Stimulated activated naive CD8-positive, alpha-beta T cell treated with anti-CD3 and anti-CD28 coated beads, Interleukin-15, amount 100 ng/mL, for 72 hours (primary cell): ENCODE data around the gene ASIC4.

Experiments
- ATAC-seq: fragments of 150-1000 bp; cut with Tn5 transposase; 2 replicates; pipeline ENCODE4 v1.10.0; 2021; ENCODE audit warnings: mild to moderate bottlenecking, moderate library complexity
- DNase-seq, 2 donors: peaks; one replicate each; pipeline ENCODE4 v3.0.0; 2021 to 2022
- H3K27ac Mint-ChIP-seq, 2 donors: one replicate each; pipeline ENCODE4 v1.8.0; 2022; ENCODE audit warnings: mild to moderate bottlenecking in 2 of 2, mixed read lengths in 2 of 2, moderate library complexity in 2 of 2
- H3K27me3 Mint-ChIP-seq: one replicate; pipeline ENCODE4 v1.8.0; 2022; ENCODE audit warnings: mixed read lengths
- H3K4me1 Mint-ChIP-seq: one replicate; pipeline ENCODE4 v1.8.0; 2022; ENCODE audit warnings: mild to moderate bottlenecking, mixed read lengths
- H3K4me3 Mint-ChIP-seq, 2 donors: one replicate each; pipeline ENCODE4 v1.8.0; 2022; ENCODE audit warnings: mild to moderate bottlenecking in 2 of 2, mixed read lengths in 2 of 2, moderate library complexity in 1 of 2
- H3K9me3 Mint-ChIP-seq, 2 donors: one replicate each; pipeline ENCODE4 v1.8.0; 2022; ENCODE audit warnings: mixed read lengths in 2 of 2

The ASIC4 gene

DNA sequence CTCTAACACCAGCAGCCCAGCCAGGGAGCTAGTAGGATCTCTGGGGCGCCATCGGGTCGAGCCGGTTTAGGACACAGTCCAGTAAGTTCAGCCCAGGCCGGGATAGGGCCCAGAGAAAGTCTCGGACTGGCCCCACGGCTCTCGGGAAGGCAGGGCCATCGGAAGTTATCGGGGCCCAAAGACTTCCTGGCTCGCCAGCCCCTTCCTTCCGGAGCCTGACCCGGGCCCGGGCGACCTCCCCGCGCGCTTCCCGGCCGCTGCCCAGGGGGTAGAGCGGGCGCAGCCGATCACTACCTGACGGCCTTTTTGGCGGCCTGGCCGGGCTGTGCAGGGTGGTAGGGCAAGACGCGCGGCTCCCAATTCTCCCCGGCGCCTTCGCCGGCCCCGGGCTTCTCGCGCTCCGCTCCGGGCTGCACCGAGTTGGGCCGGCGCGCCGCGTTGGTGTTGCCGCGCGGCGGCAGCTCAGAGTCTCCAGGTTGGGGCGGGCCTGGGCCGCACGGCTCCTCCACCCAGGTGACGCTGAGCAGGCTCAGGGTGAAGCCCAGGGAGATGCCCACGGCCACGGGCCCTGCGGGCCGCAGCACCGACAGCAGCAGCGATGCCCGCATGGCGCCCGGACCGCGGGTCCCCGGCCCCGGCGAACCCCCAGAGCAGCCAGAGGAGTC is 28.8 kb downstream of the ASIC4 start:
- peaks cover 25% of the 10 kb centered on the region for H3K4me1 Mint-ChIP-seq
- no peaks in the 10 kb centered on the region for H3K9me3 Mint-ChIP-seq
- ATAC-seq (peak; percentile 70), DNase-seq (no peak)
- H3K4me3 Mint-ChIP-seq: peak overlapping the region; percentile 89 to 93
- peaks cover 23% of the 10 kb centered on the region for H3K27me3 Mint-ChIP-seq
- H3K27ac Mint-ChIP-seq: peak overlapping the region; percentile 67 to 77

DNA sequence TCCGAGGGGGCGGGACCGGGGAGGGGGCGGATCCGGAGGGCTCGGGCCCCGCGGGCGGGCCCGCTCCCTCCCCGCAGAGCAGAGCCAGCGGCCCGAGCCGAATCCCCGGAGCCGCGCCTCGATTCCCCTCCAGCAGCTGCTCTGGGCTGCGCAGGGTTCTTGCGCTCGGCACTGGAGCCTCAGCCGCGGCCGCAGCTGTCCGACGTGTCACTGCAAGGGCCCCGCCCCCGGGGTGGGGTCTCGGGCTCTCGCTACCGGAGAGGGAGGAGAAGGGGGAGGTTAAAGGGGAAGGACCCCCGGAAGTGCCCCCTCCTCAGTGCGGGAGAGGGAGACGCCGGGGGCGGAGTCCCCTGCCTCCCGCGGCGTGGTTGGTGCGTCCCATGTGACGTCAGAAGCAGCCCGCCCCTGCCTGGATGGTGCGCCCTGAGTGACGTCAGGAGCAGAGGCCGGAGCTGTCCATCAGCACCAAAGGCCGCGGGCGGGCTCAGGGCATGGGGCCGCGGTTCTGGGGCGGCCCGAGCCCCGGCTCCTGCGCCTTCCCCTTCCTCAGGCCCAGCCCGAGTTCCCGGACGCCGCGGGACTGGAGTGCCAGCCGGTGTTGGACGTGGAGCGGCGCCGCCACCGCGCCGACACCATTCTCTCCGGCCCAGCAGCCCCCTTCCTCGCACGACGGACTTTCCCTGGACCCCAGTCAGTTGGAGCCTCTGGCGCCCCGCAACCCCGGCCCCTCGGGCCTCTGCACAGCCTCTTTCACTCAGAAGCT is 29.5 kb downstream of the ASIC4 start, which contains the start of the genes CHPF and TMEM198:
TSS of gene CHPF (minus strand) at position 214 of the 763 bp plus-strand sequence. CDS start 271 bp downstream, outside the sequence.
TSS of gene TMEM198 (plus strand) at position 433 of the 763 bp plus-strand sequence. CDS start 700 bp downstream, outside the sequence.
- peak; percentile 94 to 98 for DNase-seq
- peaks cover 30% of the 10 kb centered on the region for H3K27me3 Mint-ChIP-seq

DNA sequence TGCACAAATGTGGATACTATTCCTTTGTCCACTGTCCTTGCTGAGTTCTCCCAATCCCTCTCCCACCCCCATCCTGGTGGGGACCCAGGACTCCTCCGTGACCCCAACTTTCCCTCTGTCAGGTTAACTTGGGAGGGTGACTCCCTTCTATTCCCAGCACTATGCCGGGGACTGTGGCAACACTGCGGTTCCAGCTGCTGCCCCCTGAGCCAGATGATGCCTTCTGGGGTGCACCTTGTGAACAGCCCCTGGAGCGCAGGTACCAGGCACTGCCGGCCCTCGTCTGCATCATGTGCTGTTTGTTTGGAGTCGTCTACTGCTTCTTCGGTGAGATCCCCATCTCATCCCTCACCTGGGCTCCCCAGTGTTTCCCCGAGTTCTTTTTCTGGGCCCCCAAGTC is 30.3 kb downstream of the ASIC4 start:
- Mint-ChIP-seq H3K9me3 (no peaks in the 10 kb centered on the region), H3K4me1 (peaks cover 25% of the 10 kb centered on the region), H3K27me3 (peaks cover 35% of the 10 kb centered on the region), H3K27ac (no peak overlapping the region), H3K4me3 (peak overlapping the region; percentile 79 to 93)
- DNase-seq: no peak
- no peak for ATAC-seq

More for the DNA sequence above, 29.5 kb downstream of the ASIC4 start, which contains the start of the genes CHPF and TMEM198:
- Mint-ChIP-seq H3K4me3 (peak within 1 kb of the TSS; percentile 89 to 93), H3K9me3 (no peaks in the 10 kb centered on the region), H3K27ac (peak within 1 kb of the TSS; percentile 67 to 77), H3K4me1 (peaks cover 25% of the 10 kb centered on the region)
- peak; percentile 82 for ATAC-seq

DNA sequence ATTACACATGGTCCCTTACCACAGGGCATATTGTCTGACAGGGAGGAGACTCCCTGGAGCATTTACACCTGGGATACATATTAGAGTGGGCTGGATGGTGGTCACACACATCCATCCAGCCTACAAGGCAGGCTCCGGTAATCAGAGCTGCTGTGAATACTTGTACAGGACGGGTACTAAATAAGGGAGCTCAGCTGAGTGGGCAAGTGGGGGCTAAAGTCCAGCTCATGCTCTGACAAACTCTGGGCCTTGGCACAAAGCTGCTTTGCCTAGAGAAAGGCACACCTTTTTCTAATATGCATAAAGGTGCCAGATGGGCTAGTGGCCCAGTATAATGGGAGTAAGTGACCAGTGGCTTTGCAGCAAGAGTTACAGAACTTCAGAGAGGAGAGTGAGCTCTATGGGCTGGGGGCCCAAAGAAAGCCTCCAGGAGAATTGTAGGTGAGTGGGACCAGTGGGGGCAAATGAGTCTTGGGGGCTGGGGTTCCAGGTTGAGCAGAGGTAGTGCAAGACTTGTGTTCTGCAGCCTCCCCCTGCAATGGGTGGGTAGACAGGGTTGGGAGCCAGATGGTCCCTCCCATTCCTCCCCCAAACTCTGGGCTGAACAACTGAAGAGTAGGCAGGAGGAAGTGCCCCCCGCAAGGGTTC is 31.1 kb downstream of the ASIC4 start:
- Mint-ChIP-seq H3K4me1 (peaks cover 25% of the 10 kb centered on the region), H3K27me3 (peaks cover 39% of the 10 kb centered on the region), H3K4me3 (no peak overlapping the region), H3K27ac (no peak overlapping the region), H3K9me3 (no peaks in the 10 kb centered on the region)
- ATAC-seq: no peak
- no peak for DNase-seq

DNA sequence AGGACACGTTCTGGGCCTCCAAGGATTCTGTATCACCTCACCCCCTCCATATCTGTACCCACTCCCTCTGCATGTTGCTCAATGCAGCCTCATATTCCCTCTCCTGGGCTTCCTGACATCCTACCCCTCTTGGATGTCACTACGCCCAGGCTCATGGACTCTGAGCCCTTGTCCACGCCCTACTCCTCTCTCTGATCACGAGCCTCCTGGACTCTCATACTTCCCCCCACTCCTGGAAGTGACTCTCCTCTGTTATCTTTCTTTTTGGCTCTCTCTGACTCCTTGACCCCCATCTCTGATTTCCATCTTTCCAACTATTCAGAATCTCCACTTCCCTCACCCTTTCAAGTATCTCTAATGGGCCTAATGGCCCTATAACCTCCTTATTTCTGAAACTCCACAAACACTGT is 31.7 kb downstream of the ASIC4 start:
- Mint-ChIP-seq H3K9me3 (no peaks in the 10 kb centered on the region), H3K4me3 (no peak overlapping the region), H3K27ac (no peak overlapping the region), H3K27me3 (peaks cover 44% of the 10 kb centered on the region), H3K4me1 (peaks cover 28% of the 10 kb centered on the region)
- no peak for DNase-seq
- ATAC-seq: no peak

DNA sequence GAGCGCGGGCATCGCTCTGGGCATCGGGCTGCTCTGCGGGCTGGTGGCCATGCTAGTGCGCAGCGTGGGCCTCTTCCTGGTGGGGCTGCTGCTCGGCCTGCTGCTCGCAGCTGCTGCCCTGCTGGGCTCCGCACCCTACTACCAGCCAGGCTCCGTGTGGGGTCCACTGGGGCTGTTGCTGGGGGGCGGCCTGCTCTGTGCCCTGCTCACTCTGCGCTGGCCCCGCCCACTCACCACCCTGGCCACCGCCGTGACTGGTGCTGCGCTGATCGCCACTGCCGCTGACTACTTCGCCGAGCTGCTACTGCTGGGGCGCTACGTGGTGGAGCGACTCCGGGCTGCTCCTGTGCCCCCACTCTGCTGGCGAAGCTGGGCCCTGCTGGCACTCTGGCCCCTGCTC is 33.3 kb downstream of the ASIC4 start:
- peaks cover 57% of the 10 kb centered on the region for H3K27me3 Mint-ChIP-seq

DNA sequence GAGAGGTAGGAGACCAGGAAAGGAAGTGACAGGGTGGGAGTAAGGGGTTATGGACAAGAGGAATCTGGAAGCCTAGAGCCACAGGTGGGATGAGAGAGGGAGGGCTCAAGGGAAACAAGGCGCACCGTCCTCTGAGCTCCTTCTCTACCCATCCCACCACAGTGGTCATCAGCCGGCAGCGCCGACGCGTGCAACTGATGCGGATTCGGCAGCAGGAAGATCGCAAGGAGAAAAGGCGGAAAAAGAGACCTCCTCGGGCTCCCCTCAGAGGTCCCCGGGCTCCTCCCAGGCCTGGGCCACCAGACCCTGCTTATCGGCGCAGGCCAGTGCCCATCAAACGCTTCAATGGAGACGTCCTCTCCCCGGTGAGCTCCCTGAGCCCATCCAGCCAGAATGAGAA is 34.7 kb downstream of the ASIC4 start:
- Mint-ChIP-seq H3K9me3 (no peaks in the 10 kb centered on the region), H3K4me3 (no peak overlapping the region), H3K27ac (no peak overlapping the region), H3K4me1 (peaks cover 26% of the 10 kb centered on the region), H3K27me3 (peaks cover 68% of the 10 kb centered on the region)
- ATAC-seq (no peak), DNase-seq (no peak)

More for the DNA sequence above, 33.3 kb downstream of the ASIC4 start:
- ATAC-seq (no peak), DNase-seq (no peak)
- H3K27ac Mint-ChIP-seq: peak overlapping the region in 1 of 2 donors; percentile 46
- no peaks in the 10 kb centered on the region for H3K9me3 Mint-ChIP-seq
- H3K4me3 Mint-ChIP-seq: no peak overlapping the region
- peaks cover 26% of the 10 kb centered on the region for H3K4me1 Mint-ChIP-seq

DNA sequence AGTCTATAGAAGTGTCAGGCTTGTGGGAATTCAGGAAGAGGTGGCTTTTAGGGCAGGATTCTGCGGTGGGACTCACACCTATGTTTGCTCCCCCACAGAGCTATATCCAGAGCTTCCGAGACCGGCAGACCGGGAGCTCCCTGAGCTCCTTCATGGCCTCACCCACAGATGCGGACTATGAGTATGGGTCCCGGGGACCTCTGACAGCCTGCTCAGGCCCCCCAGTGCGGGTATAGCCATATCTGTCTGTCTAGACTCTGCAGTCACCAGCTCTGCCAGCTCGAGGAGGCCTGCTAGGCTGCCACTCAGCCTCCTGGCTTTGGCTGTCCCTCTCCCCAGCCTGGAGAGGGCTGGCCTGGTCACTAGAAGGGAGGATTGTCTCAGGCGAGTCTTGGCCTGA is 35.3 kb downstream of the ASIC4 start:
- ATAC-seq: no peak
- Mint-ChIP-seq H3K9me3 (no peaks in the 10 kb centered on the region), H3K27me3 (peaks cover 68% of the 10 kb centered on the region), H3K27ac (no peak overlapping the region), H3K4me1 (peaks cover 20% of the 10 kb centered on the region), H3K4me3 (no peak overlapping the region)
- no peak for DNase-seq

DNA sequence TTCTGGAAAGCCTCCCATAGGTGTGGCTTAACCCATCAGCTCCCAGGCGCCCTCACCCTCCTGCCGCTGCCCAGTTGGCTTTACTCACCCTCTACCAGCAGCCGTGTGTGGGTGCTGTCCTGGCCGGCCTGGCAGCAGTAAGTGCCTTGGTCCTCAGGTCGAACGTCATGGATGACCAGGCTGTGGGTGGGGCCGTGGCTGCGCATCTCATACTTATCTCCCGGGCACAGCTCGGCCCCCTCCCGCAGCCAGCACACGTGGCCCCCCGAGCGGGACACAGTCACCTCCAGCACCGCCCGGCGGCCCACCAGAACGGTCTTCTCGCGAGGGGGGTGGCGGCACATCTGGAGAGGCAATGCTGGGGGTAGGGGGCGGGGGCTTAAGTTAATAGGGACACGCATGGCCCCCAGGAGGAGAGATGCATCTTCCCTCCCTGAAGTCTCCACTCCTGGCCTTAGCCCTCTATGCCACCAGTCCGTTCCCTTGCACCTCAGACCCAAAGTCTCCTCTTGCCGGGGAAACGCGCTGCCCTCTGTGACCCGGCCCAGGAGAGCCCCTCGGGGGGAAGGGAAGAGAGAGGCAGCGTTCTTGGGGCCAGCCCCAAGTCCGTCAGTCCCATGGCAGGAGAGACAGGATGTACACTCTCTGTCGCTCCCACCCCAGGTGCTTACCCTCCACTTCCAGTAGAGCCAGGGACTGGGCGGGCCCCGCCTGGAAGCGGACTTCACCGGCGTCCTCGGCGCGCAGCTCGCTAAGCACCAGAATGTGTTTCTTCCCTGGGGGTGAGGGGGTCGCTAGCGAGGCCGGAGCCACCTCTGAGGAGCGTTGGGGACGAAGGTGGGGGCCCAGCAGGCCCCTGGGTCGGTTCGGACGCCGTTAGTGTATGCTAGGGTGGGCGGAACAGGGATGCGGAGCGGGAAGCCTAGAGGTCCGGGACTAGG is 37.4 kb downstream of the ASIC4 start:
- Mint-ChIP-seq H3K27ac (peak overlapping the region in 1 of 2 donors; percentile 53), H3K4me1 (peaks cover 16% of the 10 kb centered on the region), H3K9me3 (no peaks in the 10 kb centered on the region), H3K4me3 (peak overlapping the region; percentile 83 to 87), H3K27me3 (peaks cover 65% of the 10 kb centered on the region)
- ATAC-seq (peak; percentile 50), DNase-seq (no peak)

DNA sequence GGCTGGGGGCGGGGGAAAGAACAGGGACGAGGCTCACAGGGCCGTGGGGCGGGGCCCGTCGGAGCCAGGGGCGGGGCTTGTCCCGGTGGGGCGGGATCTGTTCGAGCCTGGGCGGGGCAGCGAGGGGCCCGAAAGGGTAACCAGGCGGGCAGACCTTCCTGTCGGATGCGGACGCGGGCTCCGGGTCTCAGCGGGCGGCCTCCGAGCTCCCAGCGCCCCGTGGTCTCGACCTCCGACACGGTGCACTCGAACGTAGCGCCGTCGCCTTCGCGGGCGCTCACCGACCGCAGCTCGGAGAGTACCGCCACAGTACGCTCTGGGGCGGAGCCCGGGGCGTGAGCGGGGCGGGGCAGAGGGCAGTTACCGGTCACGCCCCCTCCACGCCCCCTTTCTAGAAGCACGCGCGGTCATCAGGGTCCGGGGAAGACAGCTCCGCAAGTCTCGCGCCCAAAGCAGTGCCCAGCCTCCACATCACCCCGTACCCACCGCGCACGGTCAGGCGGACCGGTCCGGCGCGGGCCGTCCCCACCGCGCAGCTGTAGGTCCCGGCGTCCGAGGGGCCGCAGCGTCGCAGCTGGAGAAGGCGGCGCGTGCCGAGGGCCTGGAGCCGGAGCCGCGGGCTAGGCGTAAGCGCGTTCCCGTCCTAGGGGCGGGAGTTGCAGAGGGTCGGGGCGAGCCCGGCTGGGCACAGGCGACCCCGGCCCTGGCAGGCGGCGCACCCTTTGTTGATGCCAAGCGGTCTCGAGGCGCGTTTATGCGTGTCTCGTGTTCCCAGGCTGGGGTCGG is 38.3 kb downstream of the ASIC4 start:
- ATAC-seq: peak; percentile 88
- H3K27ac Mint-ChIP-seq: no peak overlapping the region
- H3K4me1 Mint-ChIP-seq: peaks cover 16% of the 10 kb centered on the region
- DNase-seq: peak; percentile 85 to 86
- H3K4me3 Mint-ChIP-seq: peak overlapping the region; percentile 83 to 87
- H3K9me3 Mint-ChIP-seq: no peaks in the 10 kb centered on the region
- peaks cover 69% of the 10 kb centered on the region for H3K27me3 Mint-ChIP-seq

DNA sequence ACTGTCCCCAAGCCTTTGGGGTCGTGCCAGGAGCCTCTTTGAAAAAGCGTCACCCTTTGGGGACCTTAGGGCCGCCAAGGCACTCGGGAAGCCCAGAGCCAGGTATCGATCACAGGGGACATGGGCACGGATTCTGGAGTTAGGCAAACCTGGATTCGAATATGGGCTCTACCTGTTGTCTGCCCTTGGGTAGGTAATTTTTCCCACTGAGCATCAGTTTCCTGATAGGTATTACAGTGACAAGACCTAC is 38.8 kb downstream of the ASIC4 start:
- H3K4me3 Mint-ChIP-seq: peak overlapping the region in 1 of 2 donors; percentile 26
- peaks cover 67% of the 10 kb centered on the region for H3K27me3 Mint-ChIP-seq
- ATAC-seq: no peak

DNA sequence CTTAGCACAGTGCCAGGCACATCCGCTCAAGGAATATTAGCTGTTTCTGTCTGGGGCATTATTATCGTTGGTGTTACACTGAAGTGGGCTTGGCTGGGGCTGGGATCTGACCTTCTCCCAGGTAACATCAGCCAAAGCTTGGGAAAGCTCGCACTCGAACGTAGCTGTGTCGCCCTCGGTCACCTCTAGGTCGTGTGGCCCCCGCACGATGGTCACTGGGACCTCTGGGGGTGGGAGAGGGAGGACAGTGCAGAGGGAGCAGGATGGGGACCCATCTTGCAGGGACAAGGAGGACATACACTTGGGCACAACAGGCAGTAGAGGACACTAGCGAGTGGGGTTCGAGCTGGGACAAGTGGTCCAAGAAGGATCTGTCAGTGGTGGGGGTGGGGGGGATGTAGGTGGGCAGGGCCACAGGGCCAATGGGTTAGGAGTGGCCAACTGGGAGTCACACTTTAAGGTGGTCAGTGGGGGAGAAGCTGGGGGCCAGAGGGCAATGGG is 39.2 kb downstream of the ASIC4 start:
- Mint-ChIP-seq H3K27ac (no peak overlapping the region), H3K4me1 (peaks cover 16% of the 10 kb centered on the region), H3K4me3 (peak overlapping the region in 1 of 2 donors; percentile 26), H3K9me3 (no peaks in the 10 kb centered on the region), H3K27me3 (peaks cover 63% of the 10 kb centered on the region)
- DNase-seq (no peak), ATAC-seq (no peak)

More for the DNA sequence above, 38.8 kb downstream of the ASIC4 start:
- DNase-seq: no peak
- H3K9me3 Mint-ChIP-seq: no peaks in the 10 kb centered on the region
- peaks cover 16% of the 10 kb centered on the region for H3K4me1 Mint-ChIP-seq
- H3K27ac Mint-ChIP-seq: no peak overlapping the region

DNA sequence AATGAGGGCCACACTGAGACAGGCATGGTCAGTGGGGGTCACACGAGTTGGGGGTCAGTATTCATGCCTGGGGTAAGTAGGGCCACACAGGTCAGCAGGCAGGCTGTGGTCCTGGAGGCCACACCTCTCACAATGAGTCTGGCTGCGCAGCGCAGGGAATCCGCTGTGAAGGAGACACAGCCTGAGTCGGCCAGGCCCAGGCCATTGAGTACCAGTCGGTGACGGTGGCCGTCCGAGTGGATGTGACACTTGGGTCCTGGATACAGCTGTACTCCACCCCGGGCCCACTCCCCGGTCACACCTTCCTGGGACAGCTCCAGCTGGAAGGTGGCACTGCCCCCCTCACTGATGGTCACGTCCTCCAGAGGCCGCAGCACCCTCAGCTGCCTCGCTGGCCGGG is 40.1 kb downstream of the ASIC4 start:
- H3K4me1 Mint-ChIP-seq: peaks cover 16% of the 10 kb centered on the region
- peaks cover 60% of the 10 kb centered on the region for H3K27me3 Mint-ChIP-seq
- no peak for ATAC-seq
- no peak for DNase-seq
- H3K9me3 Mint-ChIP-seq: no peaks in the 10 kb centered on the region
- H3K4me3 Mint-ChIP-seq: no peak overlapping the region
- no peak overlapping the region for H3K27ac Mint-ChIP-seq

DNA sequence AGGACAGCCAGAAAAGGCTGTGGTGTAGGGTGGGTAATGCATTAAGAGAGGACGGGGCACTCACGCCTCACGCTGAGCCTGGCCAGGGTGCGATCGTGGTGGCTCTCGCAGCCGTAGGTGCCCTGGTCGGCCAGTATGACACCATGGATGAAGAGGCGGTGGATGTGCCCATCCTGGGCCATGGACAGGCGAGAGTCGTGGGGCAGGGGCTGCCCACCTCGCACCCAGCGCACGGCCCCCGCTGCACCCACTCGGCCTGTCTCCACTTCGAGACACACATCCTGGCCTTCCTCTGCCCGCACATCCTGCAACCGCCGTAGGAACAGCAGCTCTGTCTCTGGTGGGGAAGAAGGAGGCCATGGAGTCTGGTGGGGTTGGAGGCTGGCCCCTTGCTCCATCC is 41.7 kb downstream of the ASIC4 start:
- Mint-ChIP-seq H3K9me3 (no peaks in the 10 kb centered on the region), H3K4me3 (no peak overlapping the region), H3K27me3 (peaks cover 54% of the 10 kb centered on the region), H3K4me1 (peaks cover 13% of the 10 kb centered on the region), H3K27ac (no peak overlapping the region)
- DNase-seq (no peak), ATAC-seq (no peak)
